IPS DF 4.7 (cell line): ENCODE measurements around the gene RHOB.

Source experiments
- DNase-seq: peaks from one replicate; pipeline ENCODE4 v3.0.0-alpha.2; 2013; ENCODE audit warnings: low spot score; ENCODE audit errors: extremely low read depth

RHOB gene

GRCh38 chr2:20472569-20472968 lies 25.7 kb downstream of the RHOB start:
- no peak for DNase-seq

- no peak for DNase-seq
Measured at GRCh38 chr2:20473128-20473527, 26.3 kb downstream of the RHOB start.

DNA sequence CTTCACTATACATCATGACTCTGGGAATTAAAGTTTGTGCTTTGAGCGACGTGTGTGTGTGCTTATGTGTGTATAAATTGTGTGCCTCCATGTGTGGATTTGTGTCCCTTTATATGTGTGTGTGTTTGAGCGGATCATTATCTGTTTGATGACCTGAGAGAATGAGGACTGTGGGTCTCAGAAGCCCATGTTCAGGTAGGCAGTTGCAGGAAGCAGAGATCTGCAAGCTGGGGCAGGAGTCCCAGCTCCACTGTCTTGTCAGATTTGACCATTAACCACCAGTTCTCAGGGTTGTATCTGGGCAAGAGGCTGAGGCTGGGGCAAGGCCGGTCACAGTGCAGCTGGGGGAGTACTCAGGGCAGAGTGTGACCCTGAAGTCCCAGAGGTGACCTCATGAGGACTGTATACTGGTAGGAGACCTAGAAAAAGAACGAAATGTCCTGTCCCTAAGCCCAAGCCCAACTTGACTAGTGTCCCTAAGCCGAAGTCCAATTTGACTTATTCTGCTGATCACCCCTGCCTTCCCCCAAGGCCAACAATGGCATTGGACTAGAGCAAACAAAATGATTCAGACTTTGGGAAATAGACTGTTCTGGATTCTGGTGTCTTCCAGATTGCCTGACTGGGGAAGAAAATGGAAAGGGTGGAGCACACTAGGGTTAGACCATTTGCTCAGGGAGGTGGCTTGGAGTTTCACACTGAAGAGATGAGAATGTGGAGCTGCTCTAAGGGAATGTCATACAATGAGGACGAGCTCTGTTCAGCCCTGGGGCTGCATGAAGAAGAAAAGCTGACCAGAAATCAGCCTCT lies 28.1 kb downstream of the RHOB start:
- DNase-seq: no peak

DNA sequence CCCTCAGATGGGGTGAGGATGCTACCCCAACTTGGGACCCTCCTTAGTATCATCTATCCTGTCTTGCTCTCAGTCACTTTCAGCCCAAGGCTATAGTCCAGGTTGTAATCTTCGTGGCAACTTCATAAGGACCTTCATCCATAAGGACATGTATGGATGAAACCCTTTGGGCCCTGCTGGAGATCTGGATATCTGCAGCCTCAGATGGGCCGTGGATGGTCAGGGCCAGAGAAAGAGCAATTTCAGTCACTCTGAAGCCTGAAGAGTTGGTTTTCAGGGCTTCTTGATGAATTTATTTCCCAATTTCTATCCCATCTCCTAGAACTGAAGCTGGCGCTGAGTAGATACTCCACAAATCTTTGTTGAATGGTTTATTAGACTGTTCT lies 28.7 kb downstream of the RHOB start:
- no peak for DNase-seq

DNA sequence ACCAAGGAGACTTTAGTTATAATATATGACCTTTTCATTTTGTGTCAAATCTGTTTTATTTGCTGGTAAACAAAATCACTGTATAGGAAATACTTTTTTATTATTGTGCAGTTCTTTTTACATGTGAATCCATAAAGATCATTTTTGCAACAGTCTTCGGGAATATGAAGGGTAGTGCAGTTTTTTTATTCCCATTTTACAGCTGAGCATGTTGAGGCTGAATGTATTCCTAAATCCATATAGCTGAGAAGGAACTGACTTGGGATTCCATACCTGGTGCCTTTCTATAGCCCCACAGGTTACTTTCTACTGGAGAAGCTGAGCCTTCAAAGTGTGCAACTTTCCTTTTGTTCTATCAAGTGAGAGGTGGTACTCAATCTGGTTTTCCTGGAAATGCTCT lies 29.6 kb downstream of the RHOB start:
- no peak for DNase-seq

DNA sequence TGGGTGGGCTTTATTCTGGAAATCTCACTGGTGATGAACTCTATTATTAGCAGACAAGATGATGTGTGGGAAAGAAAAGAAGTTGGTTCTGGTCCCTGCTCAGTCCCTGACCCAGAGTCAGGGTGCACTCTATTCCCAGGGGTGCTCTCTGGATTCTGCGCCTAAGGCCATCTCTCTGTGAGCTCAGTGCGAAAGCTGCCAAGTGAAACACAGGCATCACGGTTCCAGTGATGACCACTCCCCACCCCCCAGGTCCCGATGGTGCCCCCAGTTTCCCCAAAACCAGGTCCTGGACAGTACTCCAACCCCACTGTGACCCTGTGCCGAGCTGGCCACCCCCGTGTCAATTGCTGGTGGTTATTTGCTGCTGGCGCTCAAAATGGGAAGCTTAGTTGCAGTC lies 30.1 kb downstream of the RHOB start:
- DNase-seq: no peak

GRCh38 chr2:20478961-20479360 lies 32.1 kb downstream of the RHOB start:
- DNase-seq: no peak

DNA sequence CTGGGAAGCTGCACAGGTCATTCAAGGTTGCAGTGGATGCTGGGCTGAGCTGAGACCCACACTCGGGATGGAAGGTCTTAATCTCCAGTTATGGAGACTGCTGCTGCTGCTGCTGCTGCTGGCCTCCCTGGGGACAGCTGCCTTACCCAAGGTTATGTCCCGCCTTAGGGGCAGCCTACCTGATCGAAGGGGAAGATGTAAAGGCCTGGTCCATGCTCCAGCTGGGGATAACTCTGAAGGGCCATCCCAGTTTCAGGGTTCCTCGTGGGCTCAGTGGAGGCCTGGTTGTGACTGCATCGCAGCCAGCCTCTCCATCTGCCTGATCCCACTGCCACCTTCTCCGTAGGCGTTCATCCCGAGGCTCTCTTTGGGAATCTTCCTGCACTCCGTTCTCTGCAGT lies 33.0 kb downstream of the RHOB start:
- DNase-seq: no peak

GRCh38 chr2:20480913-20481312 lies 34.0 kb downstream of the RHOB start:
- DNase-seq: no peak

- no peak for DNase-seq
Measured at GRCh38 chr2:20481798-20482405, 35.0 kb downstream of the RHOB start.

GRCh38 chr2:20482725-20483124 lies 35.9 kb downstream of the RHOB start:
- no peak for DNase-seq

DNA sequence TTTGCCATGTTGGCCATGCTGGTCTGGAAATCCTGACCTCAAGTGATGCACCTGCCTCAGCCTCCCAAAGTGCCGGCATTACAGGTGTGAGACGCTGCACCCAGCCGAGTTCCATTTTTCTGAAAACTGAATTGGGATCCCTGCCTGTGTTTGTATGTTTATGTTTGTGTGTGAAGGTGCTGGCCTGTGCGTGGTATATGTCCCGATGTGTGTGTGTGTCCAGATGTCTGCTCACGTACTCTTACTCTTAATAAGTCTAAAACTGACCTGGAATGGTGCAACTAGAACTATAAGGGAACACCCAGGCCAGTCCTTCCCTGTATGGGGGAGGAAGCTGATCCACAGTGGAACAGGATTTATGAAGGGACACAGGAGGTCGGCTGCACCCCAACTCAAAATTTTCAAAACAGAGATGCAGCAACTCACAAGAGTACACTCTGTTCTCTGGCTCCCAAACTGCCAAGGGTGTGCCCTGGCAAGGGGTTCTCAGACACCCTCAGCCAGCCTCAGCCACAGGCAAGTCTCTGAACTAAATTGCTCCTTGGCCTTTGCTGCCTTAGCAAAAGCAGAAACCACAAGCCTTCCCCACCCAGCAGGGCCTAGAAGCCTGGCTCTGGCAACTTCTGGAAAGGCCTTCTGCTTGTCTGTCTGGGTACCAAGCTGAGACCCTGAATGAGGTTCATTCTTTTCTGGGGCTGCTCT lies 36.5 kb downstream of the RHOB start:
- no peak for DNase-seq

GRCh38 chr2:20484034-20484617 lies 37.3 kb downstream of the RHOB start:
- no peak for DNase-seq

- no peak for DNase-seq
Measured at GRCh38 chr2:20484810-20485611, 38.1 kb downstream of the RHOB start.

DNA sequence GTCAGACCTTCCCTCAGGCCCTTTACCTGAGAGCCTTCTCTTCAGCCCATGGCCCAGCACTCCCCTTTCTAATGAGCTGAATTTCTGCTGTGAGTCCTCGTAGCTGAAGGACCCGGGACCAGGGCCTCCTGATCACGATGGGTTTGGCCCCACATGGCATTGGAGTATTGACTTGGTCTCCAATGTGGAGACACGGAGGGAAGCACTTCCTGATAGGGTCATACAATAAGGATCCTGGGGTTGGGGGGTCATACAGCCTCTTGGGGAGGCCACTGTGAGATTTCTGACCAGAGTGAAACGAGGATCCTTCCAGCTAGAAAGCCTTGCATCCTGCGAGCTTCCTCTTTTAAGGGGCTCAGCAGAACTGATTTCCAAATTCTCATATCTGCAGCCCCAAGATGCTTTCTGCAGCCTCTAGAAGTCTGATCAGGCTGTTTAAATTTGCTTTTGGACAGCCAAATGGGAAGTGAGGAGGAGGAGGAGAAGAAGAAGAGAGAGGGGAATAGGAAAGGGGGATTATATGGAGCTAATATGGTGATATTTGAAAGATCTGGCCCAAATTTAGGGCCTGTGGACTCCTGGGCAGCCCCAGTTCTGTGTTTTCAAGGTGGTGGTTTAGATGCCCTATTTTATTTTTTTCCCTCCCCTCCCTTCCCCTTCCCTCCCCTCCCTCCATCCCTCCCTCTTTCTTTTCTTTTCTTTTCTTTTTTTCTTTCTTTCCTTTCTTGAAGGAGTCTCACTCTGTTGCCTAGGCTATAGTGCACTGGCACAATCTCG lies 38.9 kb downstream of the RHOB start:
- DNase-seq: no peak

GRCh38 chr2:20486571-20486970 lies 39.7 kb downstream of the RHOB start:
- no peak for DNase-seq

DNA sequence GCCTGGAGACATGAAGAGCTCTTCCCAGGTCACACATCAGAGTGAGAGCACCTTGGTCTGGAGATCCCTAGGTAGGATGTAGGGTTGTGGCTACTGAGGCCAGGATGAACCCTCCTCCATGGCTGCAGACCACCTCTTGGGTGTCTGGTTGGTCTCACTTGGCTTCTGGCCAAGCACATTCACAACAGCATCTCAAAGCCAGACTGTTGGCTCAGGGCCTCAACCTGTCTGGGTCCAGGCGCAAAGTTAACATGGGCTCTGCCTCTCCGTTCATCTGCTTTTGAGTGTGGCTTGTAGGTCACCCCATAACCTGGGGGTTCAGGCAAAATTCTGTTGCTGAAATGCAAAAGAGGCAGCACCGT lies 40.1 kb downstream of the RHOB start:
- no peak for DNase-seq

DNA sequence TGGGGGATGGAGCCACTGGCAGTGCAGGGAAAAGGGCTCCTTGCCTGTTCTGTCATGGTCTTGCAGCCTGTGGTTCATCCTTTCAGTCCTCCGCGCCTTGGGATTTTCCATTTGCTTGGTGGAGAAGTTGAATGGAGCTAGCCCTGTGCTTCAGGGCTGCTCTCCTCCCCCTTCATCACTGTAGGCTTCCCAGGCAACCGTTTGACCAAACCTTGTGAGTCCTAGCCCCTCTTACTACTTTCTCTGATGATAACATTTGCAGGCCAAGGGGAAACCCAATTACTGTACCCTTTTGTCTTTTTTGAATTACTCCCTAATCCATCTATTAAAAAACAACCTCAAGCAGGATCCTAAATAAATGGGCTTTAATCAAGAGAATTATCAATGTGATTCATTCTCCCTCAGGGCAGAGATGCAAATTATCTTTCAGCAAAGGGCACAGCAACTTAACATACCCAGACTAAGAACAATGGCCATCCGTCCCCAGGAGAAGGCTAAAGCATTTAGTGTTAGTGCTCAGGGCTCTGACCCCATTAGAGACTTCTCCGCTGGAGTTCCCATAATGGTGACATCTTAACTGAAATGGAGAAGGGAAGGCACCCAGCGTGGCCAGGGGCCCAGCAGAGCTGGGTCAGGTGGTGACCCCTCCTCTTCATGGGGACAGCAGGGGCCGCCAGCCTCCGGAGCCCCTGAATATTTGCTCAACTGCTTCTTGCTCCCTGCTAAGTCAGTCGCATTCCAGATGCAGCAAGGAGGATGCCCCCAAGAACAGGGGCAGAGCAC lies 40.7 kb downstream of the RHOB start:
- no peak for DNase-seq

DNA sequence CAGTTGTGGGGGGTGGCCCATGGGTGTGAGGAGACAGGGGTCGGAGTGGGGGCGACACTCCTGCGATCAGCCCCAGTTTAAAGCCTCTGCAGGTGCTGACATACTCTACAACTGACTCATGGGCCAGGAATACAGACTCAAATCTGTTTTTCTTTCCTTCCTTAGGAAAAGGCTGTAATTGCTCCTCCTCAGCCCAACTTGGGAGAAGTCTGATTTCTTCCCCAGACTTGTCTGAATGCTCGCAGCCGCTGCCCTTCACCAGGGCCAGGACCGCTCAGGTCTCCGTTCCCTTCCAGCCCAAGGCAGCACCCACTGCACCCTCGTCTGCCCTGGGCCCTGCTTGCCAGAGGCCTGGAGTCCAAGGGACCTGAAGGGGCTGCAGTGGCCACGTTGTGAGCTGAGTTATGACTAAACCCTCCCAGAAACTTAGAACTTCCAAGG lies 41.3 kb downstream of the RHOB start:
- DNase-seq: no peak

- no peak for DNase-seq
Measured at GRCh38 chr2:20488782-20489181, 41.9 kb downstream of the RHOB start.
